HG03457 (cell line): Measurements from ENCODE around the gene IL16.
"Not testable (repeated sequence)": the region's sequence is repeated elsewhere in the genome, so short reads cannot be mapped to it uniquely, and the experiment has no call there.

Experiments used
- ATAC-seq: cut with Tn5 transposase; IDR thresholded peaks from one replicate; pipeline ENCODE4 v1.9.1; 2021; ENCODE audit warnings: moderate number of reproducible peaks; ENCODE audit not compliant: unreplicated experiment

The IL16 gene

GRCh38 chr15:81331600-81331999 is 134.9 kb downstream of the IL16 start:
- ATAC-seq = no peak

DNA sequence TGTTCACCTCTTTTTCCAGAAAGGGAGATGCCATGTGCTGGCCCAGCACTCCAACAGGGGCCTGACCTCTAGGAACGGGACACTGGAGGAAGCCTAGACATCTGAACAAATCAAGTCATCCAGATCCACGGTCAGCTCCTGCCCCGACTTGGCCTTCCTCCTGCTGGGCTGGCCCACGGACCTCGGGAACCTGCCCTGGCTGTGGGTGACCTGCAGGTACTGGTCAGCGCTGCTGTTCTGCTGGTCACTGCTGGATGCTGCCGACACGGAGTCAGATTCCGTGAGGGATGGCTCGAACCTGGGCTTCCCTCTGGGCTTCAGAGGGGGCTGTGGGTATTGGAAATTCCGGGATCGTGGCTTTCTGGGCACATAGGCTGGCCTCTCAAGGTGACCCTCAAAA is 135.6 kb downstream of the IL16 start:
- ATAC-seq = no peak

DNA sequence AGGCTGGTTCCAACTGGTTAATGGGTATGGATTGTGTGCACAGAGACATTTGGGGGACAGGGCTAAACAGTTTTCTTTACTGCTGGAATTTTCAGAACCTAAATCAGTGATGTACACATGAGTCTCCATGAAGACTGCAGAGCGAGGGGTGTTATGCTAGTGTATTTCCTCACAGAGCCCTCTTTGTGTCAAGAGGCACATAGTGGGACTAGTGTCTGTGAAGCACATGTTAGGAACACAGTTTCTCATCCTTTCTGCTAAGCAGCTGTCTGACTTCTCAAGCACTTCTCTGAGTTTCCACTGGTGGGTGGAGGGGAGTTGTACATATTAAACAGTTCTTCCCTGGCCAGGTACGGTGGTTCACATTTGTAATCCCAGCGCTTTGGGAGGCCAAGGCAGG is 136.7 kb downstream of the IL16 start:
- no peak for ATAC-seq

DNA sequence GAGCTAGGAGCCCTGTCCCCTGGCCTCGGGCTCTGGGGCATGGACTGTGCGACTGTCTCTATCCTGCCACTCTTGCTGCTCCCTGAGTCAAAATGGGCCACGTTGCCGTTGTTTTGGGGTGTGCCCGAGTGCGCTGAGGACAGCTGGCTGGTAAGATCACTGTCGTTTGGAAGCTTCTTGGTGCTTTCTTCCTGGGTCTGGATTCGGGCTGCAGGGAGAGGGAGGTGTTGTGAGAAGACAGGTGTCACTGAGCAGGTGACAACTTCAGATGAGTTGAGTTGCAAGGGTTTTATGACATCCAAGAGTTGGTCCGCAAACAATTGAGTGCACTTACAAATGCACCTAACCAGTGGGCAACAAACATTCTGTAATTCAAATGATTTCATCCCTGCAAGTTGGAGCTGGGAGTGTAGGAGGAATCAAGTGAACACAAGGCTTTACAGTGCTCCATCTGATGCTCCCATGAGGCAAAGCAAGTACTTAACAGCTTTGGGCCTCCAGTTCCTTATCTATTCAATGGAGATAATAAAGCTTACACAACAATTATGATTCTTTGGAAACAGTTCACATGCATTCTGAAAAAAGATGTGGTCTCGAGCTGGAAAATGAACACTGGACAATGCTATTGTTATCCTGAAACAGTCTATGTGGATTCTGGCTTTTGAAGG is 138.2 kb downstream of the IL16 start:
- no peak for ATAC-seq

DNA sequence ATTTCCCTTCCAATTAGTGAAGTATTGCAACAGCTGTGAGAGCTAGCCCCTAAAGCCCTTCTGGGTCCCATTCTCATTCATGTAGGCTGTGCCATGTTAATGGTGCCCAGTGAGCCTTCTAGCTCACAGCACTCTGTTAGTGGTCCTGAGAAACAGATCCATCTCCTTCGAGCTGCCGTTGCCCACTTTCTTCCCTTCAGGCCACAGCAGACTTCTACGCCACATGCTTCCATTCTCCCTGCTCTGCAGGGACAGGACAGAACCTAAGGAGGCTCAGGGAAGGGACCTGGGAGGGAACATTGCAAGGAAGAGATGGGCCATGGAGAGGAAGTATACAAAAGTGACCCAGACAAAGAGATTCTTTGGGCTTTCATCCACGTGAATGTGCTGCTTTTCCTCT is 139.0 kb downstream of the IL16 start:
- ATAC-seq = no peak

GRCh38 chr15:81336568-81336967 is 139.9 kb downstream of the IL16 start:
- ATAC-seq = no peak

DNA sequence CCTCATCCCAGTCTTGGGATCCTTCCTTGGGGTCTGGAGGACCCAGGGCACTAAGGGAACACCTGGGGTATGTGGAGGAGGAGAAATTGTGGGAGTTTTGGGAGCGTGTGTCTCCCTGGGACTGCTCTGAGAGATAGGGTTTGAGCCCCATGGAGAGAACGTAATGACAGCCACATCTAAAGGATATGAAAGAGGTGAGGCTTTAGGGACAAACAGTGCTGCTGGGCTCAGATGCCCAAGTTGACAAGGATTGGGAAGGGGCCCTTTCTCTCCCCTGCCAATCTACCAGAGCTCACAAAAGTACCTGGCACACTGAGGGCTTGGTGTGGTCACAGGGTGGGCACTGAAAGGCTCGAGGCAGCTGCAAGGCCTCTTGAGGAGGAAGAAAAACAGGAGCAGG is 140.6 kb downstream of the IL16 start:
- no peak for ATAC-seq

- ATAC-seq = no peak
Measured at GRCh38 chr15:81337713-81338157, 141.1 kb downstream of the IL16 start.

- ATAC-seq = no peak
Measured at GRCh38 chr15:81338170-81339007, 141.7 kb downstream of the IL16 start.

GRCh38 chr15:81339321-81339720 is 142.6 kb downstream of the IL16 start:
- no peak for ATAC-seq

GRCh38 chr15:81339851-81340250 is 143.2 kb downstream of the IL16 start:
- no peak for ATAC-seq

- no peak for ATAC-seq
Measured at GRCh38 chr15:81341351-81341750, 144.7 kb downstream of the IL16 start.

GRCh38 chr15:81343371-81343770 is 146.7 kb downstream of the IL16 start:
- no peak for ATAC-seq

DNA sequence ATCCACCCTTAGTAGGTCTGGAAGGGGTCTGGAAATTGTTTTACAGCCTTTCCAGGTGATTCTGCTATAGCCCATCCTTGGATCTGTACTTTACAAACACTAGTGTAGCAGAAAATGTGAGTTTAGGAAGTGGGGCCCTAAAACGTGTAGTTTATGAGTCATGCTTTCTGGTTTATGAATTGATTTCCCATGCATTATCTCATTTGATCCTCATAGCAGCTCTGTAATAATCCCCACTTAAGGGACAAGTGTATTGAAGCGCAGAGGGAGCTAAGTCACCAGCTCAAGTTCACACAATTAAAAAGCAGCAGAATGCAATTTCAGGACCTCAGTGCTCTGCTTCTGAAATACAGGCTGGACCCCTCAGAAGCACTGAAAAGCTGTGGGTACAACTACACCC is 149.9 kb downstream of the IL16 start:
- no peak for ATAC-seq

GRCh38 chr15:81347910-81348309 is 151.2 kb downstream of the IL16 start:
- no peak for ATAC-seq

GRCh38 chr15:81348691-81349090 is 152.0 kb downstream of the IL16 start:
- ATAC-seq = not testable (repeated sequence)

GRCh38 chr15:81349271-81349670 is 152.6 kb downstream of the IL16 start:
- ATAC-seq = no peak

GRCh38 chr15:81351651-81352050 is 155.0 kb downstream of the IL16 start:
- ATAC-seq = no peak

GRCh38 chr15:81356252-81356651 is 159.6 kb downstream of the IL16 start:
- ATAC-seq = no peak

GRCh38 chr15:81357180-81357686 is 160.6 kb downstream of the IL16 start:
- no peak for ATAC-seq

DNA sequence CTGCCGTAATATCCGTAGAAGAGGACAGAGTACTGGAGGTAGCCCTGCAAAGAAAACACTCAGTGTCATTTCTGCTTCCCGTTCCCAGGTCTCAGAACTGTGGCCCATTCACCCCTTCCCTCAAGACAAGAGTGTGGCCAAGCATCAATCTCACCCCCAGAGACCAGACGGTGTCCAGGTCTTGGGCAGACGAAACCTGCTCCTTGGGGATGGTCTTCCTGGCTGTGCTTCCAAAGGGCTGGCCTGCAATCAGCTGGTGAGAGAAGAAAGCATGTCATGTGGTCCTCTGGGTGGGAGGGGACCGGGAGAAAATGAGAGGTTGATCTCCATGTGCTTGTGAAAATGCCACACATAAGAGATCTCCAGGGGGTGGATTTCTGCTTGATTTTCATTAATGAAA is 161.6 kb downstream of the IL16 start:
- ATAC-seq = no peak

- ATAC-seq = no peak
Measured at GRCh38 chr15:81360491-81360890, 163.8 kb downstream of the IL16 start.
